Measurements from ENCODE around the gene CFAP43. TPM values are rescaled to one million over a fixed set of nuclear protein-coding genes. Genes with fewer than 3 reads are reported as not detected.
"Not testable (repeated sequence)": the region's sequence is repeated elsewhere in the genome, so short reads cannot be mapped to it uniquely, and the experiment has no call there.

Gene CFAP43
- total RNA-seq, 2 donors from 2014 or later: 0.12 TPM; not detected in 1

- no peak for TF ChIP-seq CTCF (IDR thresholded peaks at IDR 0.05)
- DNase-seq (ENCODE audit: low spot score): no peak
Measured at GRCh38 chr10:104193787-104194186, 38.4 kb downstream of the CFAP43 start.

GRCh38 chr10:104190695-104191094 lies 41.5 kb downstream of the CFAP43 start:
- no peaks in the 10 kb centered on the region for H3K27me3 ChIP-seq
- H3K4me1 ChIP-seq: no peaks in the 10 kb centered on the region
- H3K27ac ChIP-seq: no peak overlapping the region
- H3K9me3 ChIP-seq: no peaks in the 10 kb centered on the region
- no peaks in the 10 kb centered on the region for H3K36me3 ChIP-seq
- no peak for TF ChIP-seq CTCF (IDR thresholded peaks at IDR 0.05)
- no peak for DNase-seq (ENCODE audit: low spot score)
- no peak overlapping the region for H3K4me3 ChIP-seq

More at GRCh38 chr10:104193787-104194186, 38.4 kb downstream of the CFAP43 start:
- Histone ChIP-seq H3K9me3 (no peaks in the 10 kb centered on the region), H3K27ac (no peak overlapping the region), H3K4me3 (no peak overlapping the region), H3K27me3 (no peaks in the 10 kb centered on the region), H3K4me1 (no peaks in the 10 kb centered on the region), H3K36me3 (no peaks in the 10 kb centered on the region)

GRCh38 chr10:104183682-104184081 lies 48.5 kb downstream of the CFAP43 start:
- no peaks in the 10 kb centered on the region for H3K27me3 ChIP-seq
- H3K9me3 ChIP-seq: no peaks in the 10 kb centered on the region
- DNase-seq (ENCODE audit: low spot score): no peak
- no peaks in the 10 kb centered on the region for H3K36me3 ChIP-seq
- H3K27ac ChIP-seq: no peak overlapping the region
- no peak overlapping the region for H3K4me3 ChIP-seq
- H3K4me1 ChIP-seq: no peaks in the 10 kb centered on the region
- no peak for TF ChIP-seq CTCF (IDR thresholded peaks at IDR 0.05)

GRCh38 chr10:104174136-104174535 lies 58.0 kb downstream of the CFAP43 start:
- not testable (repeated sequence) for DNase-seq (ENCODE audit: low spot score); H3K27ac ChIP-seq; H3K4me3 ChIP-seq

GRCh38 chr10:104170610-104171254 lies 61.4 kb downstream of the CFAP43 start:
- no peaks in the 10 kb centered on the region for H3K4me1 ChIP-seq
- H3K9me3 ChIP-seq: no peaks in the 10 kb centered on the region
- H3K4me3 ChIP-seq: no peak overlapping the region
- no peak for TF ChIP-seq CTCF (IDR thresholded peaks at IDR 0.05)
- H3K27me3 ChIP-seq: no peaks in the 10 kb centered on the region
- no peak for DNase-seq (ENCODE audit: low spot score)
- H3K27ac ChIP-seq: no peak overlapping the region
- H3K36me3 ChIP-seq: no peaks in the 10 kb centered on the region

More at GRCh38 chr10:104174136-104174535, 58.0 kb downstream of the CFAP43 start:
- H3K9me3 ChIP-seq, H3K36me3 ChIP-seq, H3K4me1 ChIP-seq, H3K27me3 ChIP-seq: not testable (repeated sequence)

- Histone ChIP-seq H3K4me3 (no peak overlapping the region), H3K9me3 (peaks cover 0 to 16% of the 10 kb centered on the region in 2 donors), H3K4me1 (no peaks in the 10 kb centered on the region), H3K36me3 (no peaks in the 10 kb centered on the region), H3K27ac (no peak overlapping the region), H3K27me3 (no peaks in the 10 kb centered on the region)
- no peak for TF ChIP-seq CTCF (IDR thresholded peaks at IDR 0.05)
- DNase-seq (ENCODE audit: low spot score): no peak
Measured at GRCh38 chr10:104155591-104155990, 76.6 kb downstream of the CFAP43 start.
